Nephron progenitor cell (in vitro differentiated cells): Measurements from ENCODE around the gene PRKCI.
"Not testable (repeated sequence)": the region's sequence is repeated elsewhere in the genome, so short reads cannot be mapped to it uniquely, and the experiment has no call there.

Experiments used
- DNase-seq: peaks from one replicate; pipeline ENCODE4 v3.0.0; 2021
- H3K27ac Mint-ChIP-seq: 2 replicates; pipeline ENCODE4 v1.8.0; 2021; ENCODE audit warnings: mild to moderate bottlenecking, moderate library complexity, mixed read lengths
- H3K27me3 Mint-ChIP-seq: 2 replicates; pipeline ENCODE4 v1.8.0; 2021; ENCODE audit warnings: mild to moderate bottlenecking, low read depth, mixed read lengths; ENCODE audit not compliant: poor library complexity
- H3K36me3 Mint-ChIP-seq: 2 replicates; pipeline ENCODE4 v1.8.0; 2021; ENCODE audit warnings: low read depth, mixed read lengths
- H3K4me1 Mint-ChIP-seq: 2 replicates; pipeline ENCODE4 v1.8.0; 2021; ENCODE audit warnings: mixed read lengths
- H3K4me3 Mint-ChIP-seq: 2 replicates; pipeline ENCODE4 v1.8.0; 2021; ENCODE audit warnings: mild to moderate bottlenecking, moderate library complexity, mixed read lengths
- H3K9me3 Mint-ChIP-seq: 2 replicates; pipeline ENCODE4 v1.8.0; 2021; ENCODE audit warnings: mild to moderate bottlenecking, moderate library complexity, mixed read lengths
- CTCF ChIP-seq: fragments of 200-600 bp; sonication (generic); IDR thresholded peaks from 2 replicates; pipeline ENCODE4 v1.5.0; 2021; ENCODE audit warnings: antibody characterized with exemption

Gene PRKCI

GRCh38 chr3:170331143-170331542 is 108.9 kb downstream of the PRKCI start:
- no peak for DNase-seq
- Mint-ChIP-seq H3K27ac (no peak overlapping the region), H3K36me3 (peaks cover 16% of the 10 kb centered on the region), H3K27me3 (peaks cover 9% of the 10 kb centered on the region), H3K4me3 (no peak overlapping the region), H3K9me3 (peaks cover 43% of the 10 kb centered on the region), H3K4me1 (no peaks in the 10 kb centered on the region)
- no peak for TF ChIP-seq CTCF

- Mint-ChIP-seq H3K27ac (no peak overlapping the region), H3K9me3 (peaks cover 70% of the 10 kb centered on the region), H3K4me3 (no peak overlapping the region), H3K4me1 (no peaks in the 10 kb centered on the region), H3K36me3 (peaks cover 6% of the 10 kb centered on the region), H3K27me3 (no peaks in the 10 kb centered on the region)
- no peak for TF ChIP-seq CTCF
- no peak for DNase-seq
Measured at GRCh38 chr3:170337420-170337819, 115.2 kb downstream of the PRKCI start.

GRCh38 chr3:170338690-170339340 is 116.6 kb downstream of the PRKCI start:
- DNase-seq: no peak

GRCh38 chr3:170342273-170342672 is 120.0 kb downstream of the PRKCI start:
- peak overlapping the region; percentile 64 for H3K27ac Mint-ChIP-seq
- H3K9me3 Mint-ChIP-seq: peaks cover 61% of the 10 kb centered on the region
- H3K36me3 Mint-ChIP-seq, H3K4me3 Mint-ChIP-seq, H3K27me3 Mint-ChIP-seq, H3K4me1 Mint-ChIP-seq, DNase-seq: not testable (repeated sequence)

More at GRCh38 chr3:170338690-170339340, 116.6 kb downstream of the PRKCI start:
- Mint-ChIP-seq H3K27me3 (no peaks in the 10 kb centered on the region), H3K9me3 (peaks cover 73% of the 10 kb centered on the region), H3K4me1 (no peaks in the 10 kb centered on the region), H3K27ac (no peak overlapping the region), H3K36me3 (peaks cover 6% of the 10 kb centered on the region), H3K4me3 (no peak overlapping the region)
- no peak for TF ChIP-seq CTCF

- not testable (repeated sequence) for H3K4me3 Mint-ChIP-seq, H3K36me3 Mint-ChIP-seq, H3K27me3 Mint-ChIP-seq, DNase-seq, H3K4me1 Mint-ChIP-seq
- Mint-ChIP-seq H3K9me3 (peaks cover 45% of the 10 kb centered on the region), H3K27ac (peak overlapping the region; percentile 83)
Measured at GRCh38 chr3:170343859-170344258, 121.6 kb downstream of the PRKCI start.

GRCh38 chr3:170344971-170345370 is 122.7 kb downstream of the PRKCI start:
- no peaks in the 10 kb centered on the region for H3K27me3 Mint-ChIP-seq
- H3K27ac Mint-ChIP-seq: no peak overlapping the region
- no peak for DNase-seq
- no peak for TF ChIP-seq CTCF
- H3K4me1 Mint-ChIP-seq: peaks cover 3% of the 10 kb centered on the region
- no peaks in the 10 kb centered on the region for H3K36me3 Mint-ChIP-seq
- no peak overlapping the region for H3K4me3 Mint-ChIP-seq
- H3K9me3 Mint-ChIP-seq: peaks cover 36% of the 10 kb centered on the region
